BLaER1 treated with 17β-estradiol and CSF1 and Interleukin-3, amounts not matched to agents 10 nM and 100 nM (cell line): ENCODE data around the gene OR5J2.
"Not testable (repeated sequence)": the region's sequence is repeated elsewhere in the genome, so short reads cannot be mapped to it uniquely, and the experiment has no call there.

ENCODE experiments used
- H3K27ac ChIP-seq, 11 experiments: shearing (Covaris generic); formaldehyde crosslinking; 2 replicates each; pipeline ENCODE4 v1.8.1; 2022
- H3K27me3 ChIP-seq, 11 experiments: shearing (Covaris generic); formaldehyde crosslinking; 2 replicates each; pipeline ENCODE4 v1.8.1; 2022
- H3K36me3 ChIP-seq, 11 experiments: shearing (Covaris generic); formaldehyde crosslinking; 2 replicates each; pipeline ENCODE4 v1.8.1; 2022
- H3K4me1 ChIP-seq, 10 experiments: shearing (Covaris generic); formaldehyde crosslinking; 2 replicates each; pipeline ENCODE4 v1.8.1; 2022
- H3K4me2 ChIP-seq, 11 experiments: shearing (Covaris generic); formaldehyde crosslinking; 2 replicates each; pipeline ENCODE4 v1.8.1; 2022
- H3K4me3 ChIP-seq, 10 experiments: shearing (Covaris generic); formaldehyde crosslinking; 2 replicates each; pipeline ENCODE4 v1.8.1; 2022
- H3K9ac ChIP-seq, 11 experiments: shearing (Covaris generic); formaldehyde crosslinking; 2 replicates each; pipeline ENCODE4 v1.8.1; 2022
- H3K9me3 ChIP-seq, 11 experiments: shearing (Covaris generic); formaldehyde crosslinking; replicated peaks in 1 of 11; 2 replicates each; pipeline ENCODE4 v1.8.1; 2022
- H4K20me1 ChIP-seq, 11 experiments: shearing (Covaris generic); formaldehyde crosslinking; 2 replicates each; pipeline ENCODE4 v1.8.1; 2022
- Cebpa-rat ChIP-seq, 11 experiments: shearing (Covaris generic); IDR thresholded peaks; 2 replicates each; pipeline ENCODE4 v1.8.1; 2022

The OR5J2 gene

GRCh38 chr11:56196705-56197104, 20.3 kb downstream of the OR5J2 start:
- H3K4me2 ChIP-seq: no peak overlapping the region
- no peaks in the 10 kb centered on the region for H4K20me1 ChIP-seq
- no peak for TF ChIP-seq Cebpa-rat (IDR thresholded peaks at IDR 0.05)
- H3K9me3 ChIP-seq: no peaks in the 10 kb centered on the region
- no peak overlapping the region for H3K4me3 ChIP-seq
- H3K36me3 ChIP-seq: no peaks in the 10 kb centered on the region
- no peak overlapping the region for H3K27ac ChIP-seq
- H3K27me3 ChIP-seq: no peaks in the 10 kb centered on the region
- H3K4me1 ChIP-seq: no peaks in the 10 kb centered on the region
- H3K9ac ChIP-seq: no peak overlapping the region

DNA sequence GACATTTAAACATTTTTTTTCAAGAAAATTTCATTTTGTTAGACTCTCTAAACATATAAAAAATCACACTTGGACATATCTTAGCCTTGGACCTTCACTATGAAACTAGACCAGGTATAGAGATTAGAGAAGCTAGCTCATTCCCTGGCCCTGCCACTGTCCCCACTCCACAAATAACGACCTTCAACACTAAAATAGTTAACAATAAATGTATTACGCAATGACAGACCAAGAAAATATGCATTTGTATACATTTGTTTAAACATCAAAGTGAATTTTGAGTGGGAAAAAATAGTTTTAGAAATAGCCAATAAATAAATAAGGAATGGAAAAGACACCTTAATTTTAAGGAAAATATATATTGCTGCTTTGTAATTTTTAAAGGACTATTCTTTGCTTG, 20.9 kb downstream of the OR5J2 start:
- TF ChIP-seq Cebpa-rat (IDR thresholded peaks at IDR 0.05): peak in 2 of 11 experiments; percentile 33 to 69; a peak in 3 of 22 replicates
- H3K9ac ChIP-seq: no peak overlapping the region
- no peak overlapping the region for H3K4me3 ChIP-seq
- no peaks in the 10 kb centered on the region for H3K27me3 ChIP-seq
- H3K4me2 ChIP-seq: no peak overlapping the region
- H3K9me3 ChIP-seq: no peaks in the 10 kb centered on the region
- H4K20me1 ChIP-seq: no peaks in the 10 kb centered on the region
- H3K4me1 ChIP-seq: no peaks in the 10 kb centered on the region
- no peaks in the 10 kb centered on the region for H3K36me3 ChIP-seq
- H3K27ac ChIP-seq: no peak overlapping the region

DNA sequence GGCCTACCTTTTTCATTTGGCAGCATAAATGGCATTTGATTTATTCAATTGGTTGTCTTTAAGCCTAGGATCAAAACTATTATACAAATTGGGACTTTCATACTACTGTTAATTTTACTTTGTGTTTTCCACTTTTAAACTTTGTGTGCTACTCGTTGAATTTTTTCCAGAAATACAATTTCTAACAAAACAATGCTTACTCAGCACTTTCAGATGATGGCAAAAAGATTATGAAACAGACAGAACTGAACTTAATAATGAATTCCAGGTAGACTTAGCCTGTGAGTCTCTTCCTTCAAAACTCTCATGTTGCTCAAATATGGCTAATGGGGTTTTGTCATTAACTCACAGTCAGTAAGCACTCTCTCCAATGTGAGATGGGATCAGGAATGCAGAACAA, 31.4 kb downstream of the OR5J2 start:
- no peak overlapping the region for H3K4me3 ChIP-seq
- no peak overlapping the region for H3K4me2 ChIP-seq
- H3K27me3 ChIP-seq: no peaks in the 10 kb centered on the region
- H3K9me3 ChIP-seq: no peaks in the 10 kb centered on the region
- no peaks in the 10 kb centered on the region for H3K36me3 ChIP-seq
- H3K9ac ChIP-seq: no peak overlapping the region
- no peaks in the 10 kb centered on the region for H4K20me1 ChIP-seq
- H3K4me1 ChIP-seq: no peaks in the 10 kb centered on the region
- no peak overlapping the region for H3K27ac ChIP-seq
- TF ChIP-seq Cebpa-rat (IDR thresholded peaks at IDR 0.05): no peak

DNA sequence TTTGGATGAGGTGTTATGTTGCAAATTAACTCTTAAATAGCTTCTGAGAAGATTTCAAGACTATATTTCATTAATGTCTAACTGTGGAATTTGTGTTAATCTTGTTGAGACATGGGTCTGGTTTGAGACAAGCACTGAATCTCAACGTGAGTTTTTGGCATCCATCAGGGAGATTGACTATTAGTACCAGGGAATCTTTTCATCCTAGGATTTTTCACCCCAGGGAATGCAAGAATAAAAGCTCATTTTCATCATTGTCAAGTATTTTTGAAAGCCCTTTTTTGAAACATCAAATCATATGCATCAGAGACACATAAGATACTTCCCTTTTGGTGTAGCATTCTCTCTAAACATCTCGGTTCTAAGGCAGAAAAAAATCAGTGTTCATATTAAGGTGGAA, 38.1 kb downstream of the OR5J2 start:
- Histone ChIP-seq H3K9ac (no peak overlapping the region), H3K9me3 (peaks cover 9 to 13% (median 11%) of the 10 kb centered on the region in 11 experiments; a peak in 20 of 22 replicates), H3K27me3 (no peaks in the 10 kb centered on the region), H4K20me1 (no peaks in the 10 kb centered on the region), H3K36me3 (no peaks in the 10 kb centered on the region), H3K4me3 (no peak overlapping the region), H3K27ac (no peak overlapping the region), H3K4me2 (no peak overlapping the region), H3K4me1 (no peaks in the 10 kb centered on the region)
- TF ChIP-seq Cebpa-rat (IDR thresholded peaks at IDR 0.05): no peak

DNA sequence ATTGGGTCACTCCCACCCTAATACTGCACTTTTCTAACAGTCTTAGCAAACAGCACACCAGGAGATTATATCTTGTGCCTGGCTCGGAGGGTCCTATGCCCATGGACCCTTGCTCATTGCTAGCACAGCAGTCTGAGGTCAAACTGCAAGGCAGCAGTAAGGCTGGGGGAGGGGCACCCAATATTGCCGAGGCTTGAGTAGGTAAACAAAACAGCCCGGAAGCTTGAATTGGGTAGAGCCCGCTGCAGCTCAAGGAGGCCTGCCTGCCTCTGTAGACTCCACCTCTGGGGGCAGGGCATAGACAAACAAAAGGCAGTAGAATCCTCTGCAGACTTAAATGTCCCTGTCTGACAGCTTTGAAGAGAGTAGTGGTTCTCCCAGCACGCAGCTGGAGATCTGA, 43.3 kb downstream of the OR5J2 start:
- not testable (repeated sequence) for H3K4me2 ChIP-seq, H3K4me1 ChIP-seq, H4K20me1 ChIP-seq, H3K4me3 ChIP-seq, H3K27me3 ChIP-seq, H3K27ac ChIP-seq, H3K36me3 ChIP-seq, H3K9ac ChIP-seq
- H3K9me3 ChIP-seq: peaks cover 9 to 13% (median 11%) of the 10 kb centered on the region in 11 experiments; a peak in 20 of 22 replicates
